H9 (cell line): Measurements from ENCODE around the gene AQP12A. TPM values are rescaled to one million over a fixed set of nuclear protein-coding genes. Genes with fewer than 3 reads are reported as not detected.

ENCODE experiments used
- DNase-seq: peaks from one replicate; pipeline ENCODE4 v3.0.0-alpha.2; 2017
- H2AFZ ChIP-seq: one replicate; pipeline ENCODE4 v1.6.1; 2013; ENCODE audit warnings: mild to moderate bottlenecking, low read length, control low read depth, moderate library complexity
- H2AK5ac ChIP-seq: 2 replicates; pipeline ENCODE4 v1.6.1; 2013; ENCODE audit warnings: low read length, control low read depth, mixed read lengths; ENCODE audit not compliant: insufficient read length
- H2BK120ac ChIP-seq: one replicate; pipeline ENCODE4 v1.6.1; 2013; ENCODE audit warnings: low read depth, mild to moderate bottlenecking, low read length, control low read depth, inconsistent platforms; ENCODE audit not compliant: poor library complexity, severe bottlenecking
- H2BK12ac ChIP-seq: 2 replicates; pipeline ENCODE4 v1.6.1; 2013; ENCODE audit warnings: low read length, control low read depth, mixed read lengths, low read depth; ENCODE audit not compliant: insufficient read length
- H2BK15ac ChIP-seq: 2 replicates; pipeline ENCODE4 v1.6.1; 2013; ENCODE audit warnings: low read depth, low read length, control low read depth
- H2BK20ac ChIP-seq: one replicate; pipeline ENCODE4 v1.6.1; 2013; ENCODE audit warnings: low read depth, mild to moderate bottlenecking, low read length, control low read depth, inconsistent platforms; ENCODE audit not compliant: poor library complexity, severe bottlenecking
- H2BK5ac ChIP-seq: 2 replicates; pipeline ENCODE4 v1.6.1; 2013; ENCODE audit warnings: low read length, control low read depth, mixed read lengths; ENCODE audit not compliant: insufficient read length
- H3K14ac ChIP-seq: 2 replicates; pipeline ENCODE4 v1.6.1; 2013; ENCODE audit warnings: low read length, control low read depth; ENCODE audit not compliant: insufficient read depth
- H3K18ac ChIP-seq: 2 replicates; pipeline ENCODE4 v1.6.1; 2013; ENCODE audit warnings: low read depth, mild to moderate bottlenecking, mixed read lengths, low read length, control low read depth; ENCODE audit not compliant: insufficient read length
- H3K23ac ChIP-seq: 2 replicates; pipeline ENCODE4 v1.6.1; 2013; ENCODE audit warnings: low read length, control low read depth, mixed read lengths, low read depth; ENCODE audit not compliant: insufficient read length
- H3K23me2 ChIP-seq: 2 replicates; pipeline ENCODE4 v1.6.1; 2013; ENCODE audit warnings: low read depth, mild to moderate bottlenecking, mixed read lengths, low read length, control low read depth; ENCODE audit not compliant: insufficient read length, poor library complexity, severe bottlenecking
- H3K27ac ChIP-seq: 2 replicates; pipeline ENCODE4 v1.5.1; 2013; ENCODE audit warnings: low read length, control low read depth, mixed read lengths, low read depth; ENCODE audit not compliant: insufficient read length
- H3K27me3 ChIP-seq: 2 replicates; pipeline ENCODE4 v1.6.1; 2013; ENCODE audit warnings: low read length, control low read depth, inconsistent platforms; ENCODE audit not compliant: insufficient read depth
- H3K4ac ChIP-seq: 2 replicates; pipeline ENCODE4 v1.6.1; 2013; ENCODE audit warnings: low read depth, mild to moderate bottlenecking, control low read depth, inconsistent platforms, low read length, moderate library complexity
- H3K4me1 ChIP-seq: 2 replicates; pipeline ENCODE4 v1.6.1; 2013; ENCODE audit warnings: low read length, control low read depth, inconsistent platforms; ENCODE audit not compliant: insufficient read depth
- H3K4me2 ChIP-seq: 2 replicates; pipeline ENCODE4 v1.6.1; 2013; ENCODE audit warnings: low read length, control low read depth, mixed read lengths; ENCODE audit not compliant: insufficient read length, insufficient read depth
- H3K56ac ChIP-seq: 2 replicates; pipeline ENCODE4 v1.6.1; 2013; ENCODE audit warnings: low read depth, mild to moderate bottlenecking, mixed read lengths, low read length, control low read depth; ENCODE audit not compliant: insufficient read length
- H3K79me1 ChIP-seq: 2 replicates; pipeline ENCODE4 v1.6.1; 2013; ENCODE audit warnings: low read depth, mild to moderate bottlenecking, moderate library complexity, low read length, control low read depth, inconsistent platforms; ENCODE audit not compliant: insufficient read depth, poor library complexity, severe bottlenecking
- H3K79me2 ChIP-seq: 2 replicates; pipeline ENCODE4 v1.6.1; 2013; ENCODE audit warnings: low read length, control low read depth, inconsistent platforms; ENCODE audit not compliant: insufficient read depth
- H3K9ac ChIP-seq: 2 replicates; pipeline ENCODE4 v1.6.1; 2013; ENCODE audit warnings: low read length, control low read depth, mixed read lengths; ENCODE audit not compliant: insufficient read length; ENCODE audit errors: extremely low read depth
- H3K9me3 ChIP-seq: one replicate; pipeline ENCODE4 v1.6.1; 2013; ENCODE audit warnings: low read depth, low read length, inconsistent platforms; ENCODE audit not compliant: control insufficient read depth
- H3T11ph ChIP-seq: one replicate; pipeline ENCODE4 v1.6.1; 2013; ENCODE audit warnings: mild to moderate bottlenecking, low read length, control low read depth, inconsistent platforms
- H4K20me1 ChIP-seq: one replicate; pipeline ENCODE4 v1.6.1; 2013; ENCODE audit not compliant: control insufficient read depth, insufficient read length, insufficient read depth
- H4K5ac ChIP-seq: 2 replicates; pipeline ENCODE4 v1.6.1; 2013; ENCODE audit warnings: low read depth, mild to moderate bottlenecking, mixed read lengths, low read length, control low read depth; ENCODE audit not compliant: insufficient read length
- H4K8ac ChIP-seq: replicated peaks from 2 replicates; pipeline ENCODE4 v1.6.1; 2013; ENCODE audit warnings: low read length, control low read depth, mixed read lengths, low read depth; ENCODE audit not compliant: insufficient read length
- H4K91ac ChIP-seq: 2 replicates; pipeline ENCODE4 v1.6.1; 2013; ENCODE audit warnings: low read depth, mild to moderate bottlenecking, moderate library complexity, mixed read lengths, low read length, control low read depth; ENCODE audit not compliant: insufficient read length
- H3K27ac Mint-ChIP-seq, 3 experiments: 2 replicates in 2 of 3; 3 replicates in 1 of 3; pipeline ENCODE4 v1.8.0; 2020 to 2021; ENCODE audit warnings: mixed read lengths in 3 of 3, mild to moderate bottlenecking in 1 of 3, moderate library complexity in 1 of 3
- H3K27me3 Mint-ChIP-seq: 2 replicates; pipeline ENCODE4 v1.8.0; 2021; ENCODE audit warnings: low read depth, mild to moderate bottlenecking, moderate library complexity, mixed read lengths
- H3K36me3 Mint-ChIP-seq, 3 experiments: 2 replicates in 2 of 3; 3 replicates in 1 of 3; pipeline ENCODE4 v1.8.0; 2020 to 2021; ENCODE audit warnings: low read depth in 3 of 3, mixed read lengths in 3 of 3; ENCODE audit not compliant: insufficient read depth in 1 of 3
- H3K4me1 Mint-ChIP-seq, 2 experiments: 2 replicates each; pipeline ENCODE4 v1.8.0; 2020; ENCODE audit warnings: mixed read lengths in 2 of 2
- H3K4me3 Mint-ChIP-seq, 2 experiments: 2 replicates in 1 of 2; 3 replicates in 1 of 2; pipeline ENCODE4 v1.8.0; 2020 to 2021; ENCODE audit warnings: mild to moderate bottlenecking in 2 of 2, mixed read lengths in 2 of 2, moderate library complexity in 1 of 2
- H3K9me3 Mint-ChIP-seq, 2 experiments: 2 replicates in 1 of 2; 3 replicates in 1 of 2; pipeline ENCODE4 v1.8.0; 2020; ENCODE audit warnings: mild to moderate bottlenecking in 2 of 2, mixed read lengths in 2 of 2, moderate library complexity in 1 of 2
- WGBS: extraction: QIAGEN DNeasy Blood & Tissue Kit; methylation state at CpG from one replicate; pipeline ENCODE4 v1.1.7; 2013; ENCODE audit warnings: missing lambda C conversion rate, low lambda C conversion rate, mixed read lengths; ENCODE audit not compliant: insufficient read length; ENCODE audit errors: extremely low coverage; 5-methylcytosine and 5-hydroxymethylcytosine counted together
- total RNA-seq: library from RNA; stranded (reverse); gene quantifications from 2 replicates; pipeline ENCODE4 v1.2.1, GENCODE V29; 2021
- TF ChIP-seq, protein P1 (sequence below): fragments of 200-600 bp; sonication (generic); conservative IDR thresholded peaks from 3 replicates; pipeline ENCODE4 v1.8.0; 2021; ENCODE audit warnings: antibody characterized with exemption, mild to moderate bottlenecking

The AQP12A gene
- total RNA-seq, 1 experiment from 2014 or later: not detected

DNA sequence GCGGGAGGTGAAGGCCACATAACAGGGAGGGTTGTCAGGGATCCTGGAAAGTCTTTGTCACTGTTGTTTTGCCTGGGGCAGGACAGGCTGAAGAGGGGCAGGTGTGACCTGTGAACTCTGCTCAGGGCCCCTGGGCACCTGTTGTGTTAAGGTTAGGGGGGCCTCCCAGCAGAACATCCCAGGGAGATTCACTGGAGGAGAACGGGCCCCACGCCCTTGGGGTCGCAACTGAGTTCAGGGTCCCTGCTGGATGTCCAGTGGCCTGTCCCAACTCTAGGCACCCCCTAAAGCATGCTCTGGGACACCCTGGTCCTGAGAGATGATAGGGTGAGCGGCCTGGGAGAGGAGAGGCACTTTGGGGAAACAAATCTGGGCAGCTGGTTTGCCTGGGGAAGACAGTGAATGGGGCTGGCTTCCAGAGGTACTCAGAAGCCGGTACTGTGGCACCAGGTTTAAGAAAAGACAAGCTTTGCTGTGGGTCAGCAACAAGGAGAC, 43.5 kb upstream of the AQP12A start:
- Histone ChIP-seq H3K14ac (no peak overlapping the region), H4K91ac (no peak overlapping the region), H2BK15ac (no peak overlapping the region), H2AK5ac (no peak overlapping the region), H3K9me3 (no peaks in the 10 kb centered on the region), H3K18ac (no peak overlapping the region), H2BK120ac (no peak overlapping the region), H4K5ac (no peak overlapping the region), H3K4ac (no peak overlapping the region), H3K9ac (no peak overlapping the region), H3K27ac (no peak overlapping the region), H3K79me1 (no peaks in the 10 kb centered on the region), H3K23ac (no peak overlapping the region), H2BK20ac (no peak overlapping the region), H3K56ac (no peak overlapping the region), H2BK5ac (no peak overlapping the region), H3T11ph (no peak overlapping the region), H3K27me3 (no peaks in the 10 kb centered on the region), H3K79me2 (no peaks in the 10 kb centered on the region), H2BK12ac (no peak overlapping the region), H2AFZ (no peak overlapping the region), H3K4me2 (no peak overlapping the region), H3K23me2 (no peaks in the 10 kb centered on the region), H4K20me1 (no peaks in the 10 kb centered on the region), H3K4me1 (no peaks in the 10 kb centered on the region), H4K8ac (no peak overlapping the region)
- H3K27ac Mint-ChIP-seq: peak overlapping the region in 2 of 3 experiments; percentile 18 to 44; a peak in 2 of 7 replicates
- peak; percentile 12 for DNase-seq
- H3K27me3 Mint-ChIP-seq: peaks cover 58% of the 10 kb centered on the region
- peaks cover 4% of the 10 kb centered on the region in 2 experiments; a peak in 3 of 5 replicates for H3K9me3 Mint-ChIP-seq
- TF ChIP-seq, protein P1, sequence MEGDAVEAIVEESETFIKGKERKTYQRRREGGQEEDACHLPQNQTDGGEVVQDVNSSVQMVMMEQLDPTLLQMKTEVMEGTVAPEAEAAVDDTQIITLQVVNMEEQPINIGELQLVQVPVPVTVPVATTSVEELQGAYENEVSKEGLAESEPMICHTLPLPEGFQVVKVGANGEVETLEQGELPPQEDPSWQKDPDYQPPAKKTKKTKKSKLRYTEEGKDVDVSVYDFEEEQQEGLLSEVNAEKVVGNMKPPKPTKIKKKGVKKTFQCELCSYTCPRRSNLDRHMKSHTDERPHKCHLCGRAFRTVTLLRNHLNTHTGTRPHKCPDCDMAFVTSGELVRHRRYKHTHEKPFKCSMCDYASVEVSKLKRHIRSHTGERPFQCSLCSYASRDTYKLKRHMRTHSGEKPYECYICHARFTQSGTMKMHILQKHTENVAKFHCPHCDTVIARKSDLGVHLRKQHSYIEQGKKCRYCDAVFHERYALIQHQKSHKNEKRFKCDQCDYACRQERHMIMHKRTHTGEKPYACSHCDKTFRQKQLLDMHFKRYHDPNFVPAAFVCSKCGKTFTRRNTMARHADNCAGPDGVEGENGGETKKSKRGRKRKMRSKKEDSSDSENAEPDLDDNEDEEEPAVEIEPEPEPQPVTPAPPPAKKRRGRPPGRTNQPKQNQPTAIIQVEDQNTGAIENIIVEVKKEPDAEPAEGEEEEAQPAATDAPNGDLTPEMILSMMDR: no peak
- H3K4me3 Mint-ChIP-seq: no peak overlapping the region
- WGBS: no CpG with 5 or more reads among the region's 6 CpGs
- no peaks in the 10 kb centered on the region; a peak in 2 of 7 replicates for H3K36me3 Mint-ChIP-seq
- H3K4me1 Mint-ChIP-seq: peaks cover 9 to 17% of the 10 kb centered on the region in 2 experiments
